ENCODE data around the gene KRTAP10-9.
A peak's percentile ranks its signal among the peaks of the same experiment; 100 is the strongest.
"Not testable (repeated sequence)": the region's sequence is repeated elsewhere in the genome, so short reads cannot be mapped to it uniquely, and the experiment has no call there.

Gene KRTAP10-9

GRCh38 chr21:44626673-44627143 is at the start of gene KRTAP10-9:
Gene KRTAP10-9, plus strand, starts transcription at chr21:44627093. Its CDS starts 79 bp downstream, at chr21:44627172.
- no peak for TF ChIP-seq GATA3 (IDR thresholded peaks at IDR 0.05; ENCODE audit: low read depth, low read length)
- no peak for TF ChIP-seq GATA2 (IDR thresholded peaks at IDR 0.05; ENCODE audit: low read depth, low read length)

- TF ChIP-seq GATA2 (IDR thresholded peaks at IDR 0.05; ENCODE audit: low read depth, low read length) (no peak), GATA3 (IDR thresholded peaks at IDR 0.05; ENCODE audit: low read depth, low read length) (no peak)
Measured at GRCh38 chr21:44578371-44579055, 48.4 kb upstream of the KRTAP10-9 start.

GRCh38 chr21:44579056-44579832 is 47.6 kb upstream of the KRTAP10-9 start:
- no peak for TF ChIP-seq GATA3 (IDR thresholded peaks at IDR 0.05; ENCODE audit: low read depth, low read length)
- no peak for TF ChIP-seq GATA2 (IDR thresholded peaks at IDR 0.05; ENCODE audit: low read depth, low read length)

- no peak for TF ChIP-seq GATA3 (IDR thresholded peaks at IDR 0.05; ENCODE audit: low read depth, low read length)
- TF ChIP-seq GATA2 (IDR thresholded peaks at IDR 0.05; ENCODE audit: low read depth, low read length) = no peak
Measured at GRCh38 chr21:44579833-44580144, 47.1 kb upstream of the KRTAP10-9 start.

GRCh38 chr21:44580231-44580821 is 46.6 kb upstream of the KRTAP10-9 start, which contains the start of gene KRTAP10-5:
Gene KRTAP10-5, minus strand, starts transcription at chr21:44580604. Its CDS starts 26 bp downstream, at chr21:44580578.
- not testable (repeated sequence) for TF ChIP-seq GATA3, GATA2 (IDR thresholded peaks at IDR 0.05; ENCODE audit: low read depth, low read length)

GRCh38 chr21:44581158-44581557 is 45.7 kb upstream of the KRTAP10-9 start:
- TF ChIP-seq GATA2 (IDR thresholded peaks at IDR 0.05; ENCODE audit: low read depth, low read length) (no peak), GATA3 (IDR thresholded peaks at IDR 0.05; ENCODE audit: low read depth, low read length) (no peak)

- TF ChIP-seq GATA3 (IDR thresholded peaks at IDR 0.05; ENCODE audit: low read depth, low read length) = no peak
- TF ChIP-seq GATA2 (IDR thresholded peaks at IDR 0.05; ENCODE audit: low read depth, low read length) = peak; percentile 26; the same call in 1 of the 2 replicates
Measured at GRCh38 chr21:44582055-44582454, 44.8 kb upstream of the KRTAP10-9 start.

- no peak for TF ChIP-seq GATA3 (IDR thresholded peaks at IDR 0.05; ENCODE audit: low read depth, low read length)
- TF ChIP-seq GATA2 (IDR thresholded peaks at IDR 0.05; ENCODE audit: low read depth, low read length) = no peak
Measured at GRCh38 chr21:44583089-44583799, 43.6 kb upstream of the KRTAP10-9 start.

GRCh38 chr21:44583800-44584147 is 43.1 kb upstream of the KRTAP10-9 start:
- no peak for TF ChIP-seq GATA2 (IDR thresholded peaks at IDR 0.05; ENCODE audit: low read depth, low read length)
- TF ChIP-seq GATA3 (IDR thresholded peaks at IDR 0.05; ENCODE audit: low read depth, low read length) = no peak

GRCh38 chr21:44585892-44586291 is 41.0 kb upstream of the KRTAP10-9 start:
- no peak for TF ChIP-seq GATA2 (IDR thresholded peaks at IDR 0.05; ENCODE audit: low read depth, low read length)
- TF ChIP-seq GATA3 (IDR thresholded peaks at IDR 0.05; ENCODE audit: low read depth, low read length) = no peak

- TF ChIP-seq GATA3 (IDR thresholded peaks at IDR 0.05; ENCODE audit: low read depth, low read length) = no peak
- no peak for TF ChIP-seq GATA2 (IDR thresholded peaks at IDR 0.05; ENCODE audit: low read depth, low read length)
Measured at GRCh38 chr21:44589094-44589493, 37.8 kb upstream of the KRTAP10-9 start.

- no peak for TF ChIP-seq GATA3 (IDR thresholded peaks at IDR 0.05; ENCODE audit: low read depth, low read length)
- no peak for TF ChIP-seq GATA2 (IDR thresholded peaks at IDR 0.05; ENCODE audit: low read depth, low read length)
Measured at GRCh38 chr21:44589586-44590305, 37.1 kb upstream of the KRTAP10-9 start.

- no peak for TF ChIP-seq GATA2 (IDR thresholded peaks at IDR 0.05; ENCODE audit: low read depth, low read length)
- TF ChIP-seq GATA3 (IDR thresholded peaks at IDR 0.05; ENCODE audit: low read depth, low read length) = no peak
Measured at GRCh38 chr21:44590311-44590721, 36.6 kb upstream of the KRTAP10-9 start.

All from SH-SY5Y (cell line).